Activated naive CD4-positive, alpha-beta T cell treated with anti-CD3 and anti-CD28 coated beads for 36 hours (primary cell): Measurements from ENCODE around the gene PPFIA1. TPM values are rescaled to one million over a fixed set of nuclear protein-coding genes. Genes with fewer than 3 reads are reported as not detected.
"Not testable (repeated sequence)": the region's sequence is repeated elsewhere in the genome, so short reads cannot be mapped to it uniquely, and the experiment has no call there.

Experiments
- CTCF ChIA-PET: fragments of 350-600 bp; sonication (Branson Sonifier 250); formaldehyde crosslinking; loops from one replicate; lab custom pipeline; 2021; ENCODE audit warnings: antibody characterized with exemption; lab: Charles Lee
- DNase-seq: peaks from one replicate; pipeline ENCODE4 v3.0.0-alpha.2; 2020
- H3K27ac Mint-ChIP-seq: one replicate; pipeline ENCODE4 v1.8.0; 2021; ENCODE audit warnings: mild to moderate bottlenecking, mixed read lengths
- H3K27me3 Mint-ChIP-seq: one replicate; pipeline ENCODE4 v1.8.0; 2021; ENCODE audit warnings: low read depth, mixed read lengths
- H3K36me3 Mint-ChIP-seq: one replicate; pipeline ENCODE4 v1.8.0; 2021; ENCODE audit warnings: low read depth, mixed read lengths
- H3K4me1 Mint-ChIP-seq: one replicate; pipeline ENCODE4 v1.8.0; 2021; ENCODE audit warnings: low read depth, mixed read lengths
- H3K4me3 Mint-ChIP-seq: one replicate; pipeline ENCODE4 v1.8.0; 2021; ENCODE audit warnings: mild to moderate bottlenecking, moderate library complexity, mixed read lengths
- H3K9me3 Mint-ChIP-seq: one replicate; pipeline ENCODE4 v1.8.0; 2021; ENCODE audit warnings: mixed read lengths
- intact Hi-C: fragments of 100-400 bp; cut with micrococcal nuclease; formaldehyde crosslinking; loops from one replicate; pipeline ENCODE4 v1.15.1; 2023
- total RNA-seq, 2 experiments: library from RNA; stranded (reverse); gene quantifications; one replicate each; pipeline ENCODE4 v1.2.3, GENCODE V29; 2021

The PPFIA1 gene
- total RNA-seq, 2 experiments from 2014 or later = 15.9 to 21.7 TPM

DNA sequence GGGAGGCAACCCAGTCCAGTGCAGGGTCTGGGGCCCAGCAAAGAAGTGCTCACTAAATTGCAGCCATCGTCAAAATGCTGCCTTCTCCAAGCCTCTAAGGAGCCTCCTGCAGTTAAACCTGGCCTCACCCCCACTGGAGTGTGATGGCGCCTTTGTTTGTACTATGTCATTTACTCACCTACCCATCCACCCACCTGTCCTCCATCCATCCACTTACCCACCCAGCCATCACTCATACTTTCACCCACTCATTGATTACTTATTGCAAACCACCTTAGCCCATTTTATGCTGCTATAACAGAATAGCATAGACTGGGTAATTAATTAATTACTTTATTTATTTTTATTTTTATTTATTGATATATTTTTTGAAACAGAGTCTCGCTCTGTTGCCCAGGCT, 28.8 kb upstream of the PPFIA1 start:
- DNase-seq = no peak
- no peak overlapping the region for H3K27ac Mint-ChIP-seq
- H3K36me3 Mint-ChIP-seq = no peaks in the 10 kb centered on the region
- intact Hi-C loops = no loop called here
- H3K9me3 Mint-ChIP-seq = no peaks in the 10 kb centered on the region
- CTCF ChIA-PET = no interaction called here
- H3K4me1 Mint-ChIP-seq = no peaks in the 10 kb centered on the region
- H3K27me3 Mint-ChIP-seq = peaks cover 2% of the 10 kb centered on the region
- H3K4me3 Mint-ChIP-seq = no peak overlapping the region

DNA sequence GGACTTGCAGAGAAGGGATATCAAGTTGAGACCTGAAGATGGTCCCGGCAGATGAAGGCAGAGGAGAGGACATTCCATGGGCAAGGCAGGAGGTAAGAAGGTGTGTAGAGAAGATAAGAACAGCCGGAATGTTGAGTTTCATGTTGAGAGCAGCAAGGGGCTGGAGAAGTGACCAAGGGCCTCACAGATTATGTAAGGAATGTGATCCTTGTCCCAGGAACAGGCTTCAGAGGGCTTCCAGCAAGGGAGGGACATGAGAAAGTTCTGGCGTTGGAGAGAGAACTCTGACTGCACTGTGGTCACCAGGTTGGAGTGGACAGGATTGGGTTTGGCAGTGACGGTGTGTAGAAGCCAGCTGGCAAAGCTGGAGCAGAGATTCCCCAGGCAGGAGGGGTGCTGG, 27.6 kb upstream of the PPFIA1 start:
- no peaks in the 10 kb centered on the region for H3K36me3 Mint-ChIP-seq
- intact Hi-C loops = no loop called here
- no peak overlapping the region for H3K4me3 Mint-ChIP-seq
- no peak for DNase-seq
- H3K27me3 Mint-ChIP-seq = peaks cover 1% of the 10 kb centered on the region
- CTCF ChIA-PET = no interaction called here
- peaks cover 7% of the 10 kb centered on the region for H3K4me1 Mint-ChIP-seq
- peaks cover 3% of the 10 kb centered on the region for H3K9me3 Mint-ChIP-seq
- H3K27ac Mint-ChIP-seq = no peak overlapping the region

GRCh38 chr11:70243912-70244652, 26.4 kb upstream of the PPFIA1 start:
- Mint-ChIP-seq H3K4me3 (no peak overlapping the region), H3K27me3 (no peaks in the 10 kb centered on the region), H3K27ac (no peak overlapping the region), H3K9me3 (peaks cover 3% of the 10 kb centered on the region), H3K36me3 (no peaks in the 10 kb centered on the region), H3K4me1 (peaks cover 7% of the 10 kb centered on the region)
- DNase-seq = no peak
- intact Hi-C loops = no loop called here
- CTCF ChIA-PET = no interaction called here

DNA sequence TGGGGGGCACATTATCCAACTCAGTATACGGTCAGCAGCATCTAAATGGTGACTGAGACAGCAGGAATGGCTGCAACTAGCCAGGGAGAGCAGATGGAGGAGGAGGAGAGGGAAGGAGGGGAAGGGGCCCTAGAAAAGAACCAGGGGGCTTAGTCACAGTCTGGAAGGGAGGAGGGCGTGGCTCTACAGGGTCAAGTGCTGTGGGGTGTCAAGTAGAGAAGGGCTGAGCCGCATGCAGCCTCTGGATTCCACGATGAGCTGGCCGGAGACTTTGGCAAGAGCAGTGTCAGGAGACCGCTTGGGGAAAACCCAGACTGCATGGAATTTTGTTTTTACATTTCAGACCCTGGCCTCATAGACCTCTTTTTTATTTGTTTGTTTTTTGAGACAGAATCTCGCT, 25.8 kb upstream of the PPFIA1 start:
- no peak for DNase-seq
- H3K27me3 Mint-ChIP-seq = no peaks in the 10 kb centered on the region
- CTCF ChIA-PET = no interaction called here
- no peaks in the 10 kb centered on the region for H3K36me3 Mint-ChIP-seq
- intact Hi-C loops = no loop called here
- peaks cover 7% of the 10 kb centered on the region for H3K4me1 Mint-ChIP-seq
- H3K4me3 Mint-ChIP-seq = no peak overlapping the region
- peaks cover 3% of the 10 kb centered on the region for H3K9me3 Mint-ChIP-seq
- no peak overlapping the region for H3K27ac Mint-ChIP-seq

DNA sequence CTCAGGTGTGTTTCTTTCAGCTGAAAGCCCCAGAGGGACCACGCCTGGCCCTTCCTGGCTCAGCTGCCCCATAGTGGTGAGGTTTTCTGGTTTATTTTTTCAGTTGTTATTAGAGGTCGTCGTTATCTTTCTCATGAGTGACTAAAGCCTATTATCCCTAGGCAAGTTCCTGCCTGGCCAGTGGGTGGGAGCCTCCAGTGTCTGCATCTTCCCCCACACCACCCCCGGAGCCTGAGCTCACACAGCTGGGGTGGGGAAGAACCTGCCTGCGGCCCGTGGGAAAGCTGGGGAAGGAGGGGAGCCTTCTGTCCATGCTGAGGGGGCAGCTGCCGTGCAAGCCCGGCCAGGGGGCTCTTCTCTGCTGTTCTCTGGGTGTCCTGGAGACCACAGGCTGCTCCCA, 24.3 kb upstream of the PPFIA1 start:
- Mint-ChIP-seq H3K36me3 (no peaks in the 10 kb centered on the region), H3K27ac (no peak overlapping the region), H3K9me3 (peaks cover 3% of the 10 kb centered on the region), H3K4me1 (peaks cover 7% of the 10 kb centered on the region), H3K4me3 (no peak overlapping the region), H3K27me3 (no peaks in the 10 kb centered on the region)
- no peak for DNase-seq
- intact Hi-C loops = no loop called here
- CTCF ChIA-PET = no interaction called here

DNA sequence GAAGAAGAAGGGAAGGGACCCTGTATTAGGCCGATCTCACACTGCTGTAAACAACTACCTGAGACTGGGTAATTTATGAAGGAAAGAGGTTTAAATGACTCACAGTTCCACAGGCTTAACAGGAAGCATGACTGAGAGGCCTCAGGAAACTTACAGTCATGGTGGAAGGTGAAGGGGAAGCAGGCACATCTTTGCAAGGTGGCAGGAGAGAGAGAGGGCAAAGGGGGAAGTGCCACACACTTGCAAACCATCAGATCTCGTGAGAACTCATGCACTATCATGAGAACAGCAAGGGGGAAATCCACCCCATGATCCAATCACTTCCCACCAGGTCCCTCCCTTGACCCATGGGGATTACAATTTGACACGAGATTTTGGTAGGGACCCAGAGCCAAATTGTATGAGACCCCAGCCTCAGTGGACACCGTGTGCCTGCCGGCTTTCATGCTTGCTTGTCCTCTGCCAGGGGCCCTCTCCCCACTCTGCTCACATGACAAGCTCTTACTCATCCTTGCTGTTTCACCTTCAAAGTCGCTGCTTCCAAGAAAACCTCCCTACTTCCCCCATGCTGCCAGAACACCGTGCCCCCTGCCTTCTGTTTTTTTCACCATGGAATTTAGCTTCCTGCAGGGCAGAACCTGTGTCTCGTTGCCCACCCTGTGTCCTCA, 23.3 kb upstream of the PPFIA1 start:
- CTCF ChIA-PET = no interaction called here
- Mint-ChIP-seq H3K27me3 (no peaks in the 10 kb centered on the region), H3K9me3 (peaks cover 3% of the 10 kb centered on the region), H3K4me1 (peaks cover 7% of the 10 kb centered on the region), H3K4me3 (no peak overlapping the region), H3K27ac (no peak overlapping the region), H3K36me3 (no peaks in the 10 kb centered on the region)
- intact Hi-C loops = no loop called here
- peak; percentile 19 for DNase-seq

- peaks cover 3% of the 10 kb centered on the region for H3K9me3 Mint-ChIP-seq
- no peak for DNase-seq
- peaks cover 7% of the 10 kb centered on the region for H3K4me1 Mint-ChIP-seq
- H3K27me3 Mint-ChIP-seq = no peaks in the 10 kb centered on the region
- H3K36me3 Mint-ChIP-seq = no peaks in the 10 kb centered on the region
- CTCF ChIA-PET = no interaction called here
- intact Hi-C loops = no loop called here
- H3K27ac Mint-ChIP-seq = no peak overlapping the region
- H3K4me3 Mint-ChIP-seq = no peak overlapping the region
Observed at GRCh38 chr11:70247710-70248072, 22.8 kb upstream of the PPFIA1 start.

DNA sequence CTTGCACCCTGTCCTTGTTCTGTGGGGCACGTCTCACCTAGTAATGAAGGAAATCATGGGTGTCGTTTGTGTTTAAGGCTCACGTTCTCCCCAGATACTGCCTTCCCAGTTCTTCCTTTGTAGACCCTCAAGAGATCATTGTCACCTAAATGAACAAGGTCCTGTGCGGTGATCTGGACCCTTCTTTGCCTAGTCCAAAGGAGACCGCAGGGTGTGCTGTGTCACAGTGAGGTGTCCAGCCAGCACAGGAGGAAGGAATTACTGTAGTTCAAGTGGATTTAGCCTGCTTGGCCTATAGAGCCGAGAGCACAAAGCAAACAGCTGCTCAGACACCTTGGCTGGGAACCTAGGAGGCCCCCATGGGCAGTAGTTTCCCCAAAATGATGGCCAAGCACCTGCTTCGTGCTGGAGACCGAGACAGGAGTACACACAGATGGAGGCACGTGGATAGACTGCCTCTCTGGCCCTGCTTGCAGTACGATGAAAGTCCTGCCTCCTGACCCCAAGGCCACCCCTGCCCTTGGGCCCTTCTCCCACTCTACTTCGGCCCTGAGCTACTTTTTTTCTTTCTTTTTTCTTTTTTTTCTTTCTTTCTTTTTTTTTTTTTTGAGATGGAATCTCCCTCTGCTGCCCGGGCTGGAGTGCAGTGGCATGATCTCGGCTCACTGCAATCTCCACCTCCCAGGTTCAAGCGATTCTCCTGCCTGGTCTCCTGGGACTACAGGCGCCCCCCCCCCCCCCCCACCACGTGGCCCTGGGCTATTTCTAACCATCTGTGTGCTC, 19.4 kb upstream of the PPFIA1 start:
- intact Hi-C loops = no loop called here
- Mint-ChIP-seq H3K36me3 (no peaks in the 10 kb centered on the region), H3K9me3 (peaks cover 3% of the 10 kb centered on the region), H3K27ac (no peak overlapping the region), H3K27me3 (no peaks in the 10 kb centered on the region), H3K4me3 (no peak overlapping the region), H3K4me1 (peaks cover 7% of the 10 kb centered on the region)
- CTCF ChIA-PET = interaction anchor here (0.6 kb wide), 1 partner anchor 20 kb away, joined by 4 read pairs; no protein-coding TSS in a partner anchor
- no peak for DNase-seq

GRCh38 chr11:70251659-70252321, 18.7 kb upstream of the PPFIA1 start:
- Mint-ChIP-seq H3K36me3 (no peaks in the 10 kb centered on the region), H3K4me1 (peaks cover 7% of the 10 kb centered on the region)

GRCh38 chr11:70252844-70253243, 17.6 kb upstream of the PPFIA1 start:
- no peaks in the 10 kb centered on the region for H3K36me3 Mint-ChIP-seq
- no peak overlapping the region for H3K27ac Mint-ChIP-seq
- no peaks in the 10 kb centered on the region for H3K9me3 Mint-ChIP-seq
- CTCF ChIA-PET = no interaction called here
- no peak overlapping the region for H3K4me3 Mint-ChIP-seq
- no peaks in the 10 kb centered on the region for H3K4me1 Mint-ChIP-seq
- intact Hi-C loops = no loop called here
- H3K27me3 Mint-ChIP-seq = no peaks in the 10 kb centered on the region
- DNase-seq = no peak

More at GRCh38 chr11:70251659-70252321, 18.7 kb upstream of the PPFIA1 start:
- H3K27ac Mint-ChIP-seq = no peak overlapping the region
- H3K9me3 Mint-ChIP-seq = peaks cover 3% of the 10 kb centered on the region
- H3K4me3 Mint-ChIP-seq = no peak overlapping the region
- CTCF ChIA-PET = no interaction called here
- intact Hi-C loops = no loop called here
- H3K27me3 Mint-ChIP-seq = no peaks in the 10 kb centered on the region
- no peak for DNase-seq

DNA sequence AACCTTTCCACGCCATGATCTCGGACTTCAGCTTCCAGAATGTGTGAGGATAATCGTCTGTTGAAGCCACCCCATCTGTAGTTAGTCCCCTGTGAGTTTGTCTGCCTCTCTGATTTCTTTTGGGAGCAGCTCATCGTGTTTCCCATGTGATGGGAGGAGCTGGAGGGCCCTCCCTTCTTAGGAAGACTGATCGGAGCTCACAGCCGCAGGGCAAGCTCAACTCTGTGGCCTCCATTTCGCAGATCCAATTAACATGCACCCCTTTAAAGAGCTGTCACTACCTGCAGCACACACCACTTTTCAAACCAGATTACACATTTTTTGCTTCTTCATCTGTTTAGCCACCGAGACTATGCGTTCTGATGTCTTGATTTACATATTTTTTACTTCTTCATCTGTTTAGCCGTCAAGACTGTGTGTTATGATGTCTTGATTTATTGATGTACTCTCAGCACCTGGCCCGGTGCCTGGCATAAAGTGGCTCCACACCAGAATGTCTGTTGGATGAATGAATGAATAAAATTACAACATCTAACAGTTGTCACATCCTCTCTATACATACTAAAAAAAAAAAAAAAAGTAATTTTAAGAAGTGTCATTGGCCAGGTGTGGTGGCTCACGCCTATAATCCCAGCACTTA, 14.9 kb upstream of the PPFIA1 start:
- H3K9me3 Mint-ChIP-seq = no peaks in the 10 kb centered on the region
- H3K27me3 Mint-ChIP-seq = no peaks in the 10 kb centered on the region
- H3K27ac Mint-ChIP-seq = no peak overlapping the region
- no peaks in the 10 kb centered on the region for H3K4me1 Mint-ChIP-seq
- no peak overlapping the region for H3K4me3 Mint-ChIP-seq
- intact Hi-C loops = no loop called here
- H3K36me3 Mint-ChIP-seq = no peaks in the 10 kb centered on the region
- no peak for DNase-seq
- CTCF ChIA-PET = no interaction called here

DNA sequence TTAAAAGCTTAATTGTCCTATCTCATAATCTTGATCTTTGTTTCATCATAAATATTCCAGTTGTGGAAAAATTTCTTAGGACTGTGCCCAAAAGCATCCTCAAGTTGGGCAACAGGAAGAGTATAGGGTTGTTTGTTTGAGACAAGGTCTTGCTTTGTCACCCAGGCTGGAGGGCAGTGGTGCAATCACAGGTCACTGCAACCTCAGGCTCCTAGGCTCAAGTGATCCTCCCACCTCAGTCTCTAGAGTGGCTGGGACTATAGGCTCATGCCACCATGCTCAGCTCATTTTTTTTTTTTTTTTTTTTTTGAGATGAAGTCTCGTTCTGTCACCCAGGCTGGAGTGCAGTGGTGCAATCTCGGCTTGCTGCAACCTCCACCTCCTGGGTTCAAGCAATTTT, 11.4 kb upstream of the PPFIA1 start:
- intact Hi-C loops, DNase-seq, H3K4me1 Mint-ChIP-seq, H3K27ac Mint-ChIP-seq, H3K27me3 Mint-ChIP-seq, H3K4me3 Mint-ChIP-seq, H3K36me3 Mint-ChIP-seq, CTCF ChIA-PET, H3K9me3 Mint-ChIP-seq: not testable (repeated sequence)
